ENCODE measurements around the gene EEF1AKMT4.

EEF1AKMT4 gene

DNA sequence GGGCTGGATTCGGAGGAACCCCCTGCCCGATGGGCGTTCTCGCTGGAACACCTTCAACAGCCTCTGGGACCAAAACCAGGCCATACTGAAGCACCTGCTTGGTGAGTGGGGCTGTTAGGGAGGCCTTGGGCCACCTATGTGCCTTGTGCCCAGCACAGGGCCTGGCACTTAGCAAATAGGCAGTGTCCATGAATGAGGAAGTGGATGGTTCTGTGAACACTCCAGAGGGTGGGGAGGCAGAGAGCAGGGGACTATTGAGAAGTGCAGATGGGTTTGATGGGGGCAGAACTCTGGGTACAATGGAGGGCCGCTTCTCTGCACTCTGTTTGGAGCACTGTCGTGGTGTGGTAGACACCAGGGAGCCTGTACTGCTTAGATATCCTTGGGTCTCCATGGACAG, 27.9 kb downstream of the EEF1AKMT4 start:
- H3K27ac ChIP-seq: no peak overlapping the region
- TF ChIP-seq ZFX (IDR thresholded peaks at IDR 0.05; ENCODE audit: borderline replicate concordance): no peak
- TF ChIP-seq, protein P1, sequence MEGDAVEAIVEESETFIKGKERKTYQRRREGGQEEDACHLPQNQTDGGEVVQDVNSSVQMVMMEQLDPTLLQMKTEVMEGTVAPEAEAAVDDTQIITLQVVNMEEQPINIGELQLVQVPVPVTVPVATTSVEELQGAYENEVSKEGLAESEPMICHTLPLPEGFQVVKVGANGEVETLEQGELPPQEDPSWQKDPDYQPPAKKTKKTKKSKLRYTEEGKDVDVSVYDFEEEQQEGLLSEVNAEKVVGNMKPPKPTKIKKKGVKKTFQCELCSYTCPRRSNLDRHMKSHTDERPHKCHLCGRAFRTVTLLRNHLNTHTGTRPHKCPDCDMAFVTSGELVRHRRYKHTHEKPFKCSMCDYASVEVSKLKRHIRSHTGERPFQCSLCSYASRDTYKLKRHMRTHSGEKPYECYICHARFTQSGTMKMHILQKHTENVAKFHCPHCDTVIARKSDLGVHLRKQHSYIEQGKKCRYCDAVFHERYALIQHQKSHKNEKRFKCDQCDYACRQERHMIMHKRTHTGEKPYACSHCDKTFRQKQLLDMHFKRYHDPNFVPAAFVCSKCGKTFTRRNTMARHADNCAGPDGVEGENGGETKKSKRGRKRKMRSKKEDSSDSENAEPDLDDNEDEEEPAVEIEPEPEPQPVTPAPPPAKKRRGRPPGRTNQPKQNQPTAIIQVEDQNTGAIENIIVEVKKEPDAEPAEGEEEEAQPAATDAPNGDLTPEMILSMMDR (IDR thresholded peaks at IDR 0.05): no peak

DNA sequence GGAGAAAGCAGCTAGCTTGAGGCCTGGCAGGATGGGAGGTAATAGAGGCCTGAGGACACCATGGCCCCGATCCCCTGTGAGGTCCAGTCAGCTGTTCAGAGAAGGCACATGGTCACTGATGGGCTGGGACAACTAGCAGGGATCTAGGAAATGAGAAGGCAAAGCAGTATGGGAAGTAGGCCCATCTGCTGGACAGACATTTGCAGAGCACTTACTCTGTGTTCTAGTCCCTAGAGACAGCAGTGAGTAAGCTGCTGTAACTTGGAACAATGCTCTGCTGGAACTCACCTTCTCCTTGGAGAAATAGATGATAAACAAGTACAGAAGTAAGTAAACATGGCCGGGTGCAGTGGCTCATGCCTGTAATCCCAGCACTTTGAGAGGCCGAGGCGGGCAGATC, 33.5 kb downstream of the EEF1AKMT4 start:
- H3K27ac ChIP-seq: no peak overlapping the region
- no peak for TF ChIP-seq ZFX (IDR thresholded peaks at IDR 0.05; ENCODE audit: borderline replicate concordance)
- TF ChIP-seq, protein P1 (IDR thresholded peaks at IDR 0.05): no peak

DNA sequence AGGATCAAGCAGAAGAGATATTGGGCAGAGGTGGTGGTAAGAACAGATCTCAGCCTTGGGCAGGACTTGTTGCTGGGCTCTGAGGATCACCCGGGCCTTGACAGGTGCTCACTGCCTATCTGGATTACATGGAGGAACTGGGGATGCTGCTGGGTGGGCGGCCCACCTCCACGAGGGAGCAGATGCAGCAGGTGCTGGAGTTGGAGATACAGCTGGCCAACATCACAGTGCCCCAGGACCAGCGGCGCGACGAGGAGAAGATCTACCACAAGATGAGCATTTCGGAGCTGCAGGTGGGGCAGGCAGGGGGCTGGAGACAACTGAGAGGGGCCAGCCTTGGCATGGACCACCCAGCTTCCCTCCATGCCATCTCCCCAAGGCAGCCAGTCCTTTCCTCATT, 34.2 kb downstream of the EEF1AKMT4 start:
- TF ChIP-seq, protein P1 (IDR thresholded peaks at IDR 0.05): no peak
- TF ChIP-seq ZFX (IDR thresholded peaks at IDR 0.05; ENCODE audit: borderline replicate concordance): no peak
- no peak overlapping the region for H3K27ac ChIP-seq

DNA sequence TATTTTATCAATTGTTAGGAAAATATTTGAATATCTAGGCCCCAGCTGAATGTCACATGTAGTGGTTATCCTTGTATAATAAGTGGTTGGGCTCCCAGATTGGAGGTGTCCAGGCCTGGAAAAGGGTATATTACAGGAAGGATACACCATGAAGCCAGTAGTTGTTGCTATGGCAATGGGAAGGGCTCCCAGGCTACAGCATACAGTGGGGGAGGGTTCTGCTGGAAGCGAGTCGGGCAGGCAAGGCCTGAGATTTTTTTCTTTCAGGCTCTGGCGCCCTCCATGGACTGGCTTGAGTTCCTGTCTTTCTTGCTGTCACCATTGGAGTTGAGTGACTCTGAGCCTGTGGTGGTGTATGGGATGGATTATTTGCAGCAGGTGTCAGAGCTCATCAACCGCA, 35.2 kb downstream of the EEF1AKMT4 start:
- TF ChIP-seq, protein P1 (IDR thresholded peaks at IDR 0.05): peak; percentile 69
- no peak for TF ChIP-seq ZFX (IDR thresholded peaks at IDR 0.05; ENCODE audit: borderline replicate concordance)
- H3K27ac ChIP-seq: no peak overlapping the region

DNA sequence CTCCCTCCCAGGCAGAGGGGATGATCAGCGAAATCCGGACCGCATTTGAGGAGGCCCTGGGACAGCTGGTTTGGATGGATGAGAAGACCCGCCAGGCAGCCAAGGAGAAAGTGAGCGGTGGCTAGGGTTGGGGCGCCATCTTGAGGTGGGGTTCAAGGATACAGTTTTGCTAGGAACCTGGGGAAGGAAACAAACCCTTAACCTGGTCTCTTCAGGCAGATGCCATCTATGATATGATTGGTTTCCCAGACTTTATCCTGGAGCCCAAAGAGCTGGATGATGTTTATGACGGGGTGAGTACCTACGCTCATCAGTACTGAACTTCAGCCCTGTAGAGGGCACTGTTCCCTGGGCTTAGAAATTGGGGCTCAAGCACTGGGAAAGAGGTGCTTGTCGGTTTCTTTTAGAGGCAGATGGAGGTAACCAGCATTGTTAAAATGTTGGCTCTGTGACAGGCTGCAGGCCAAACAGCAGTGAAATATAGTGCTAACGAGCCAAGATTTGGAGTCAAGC, 40.0 kb downstream of the EEF1AKMT4 start:
- TF ChIP-seq, protein P1 (IDR thresholded peaks at IDR 0.05): peak; percentile 79
- no peak for TF ChIP-seq ZFX (IDR thresholded peaks at IDR 0.05; ENCODE audit: borderline replicate concordance)
- H3K27ac ChIP-seq: no peak overlapping the region

DNA sequence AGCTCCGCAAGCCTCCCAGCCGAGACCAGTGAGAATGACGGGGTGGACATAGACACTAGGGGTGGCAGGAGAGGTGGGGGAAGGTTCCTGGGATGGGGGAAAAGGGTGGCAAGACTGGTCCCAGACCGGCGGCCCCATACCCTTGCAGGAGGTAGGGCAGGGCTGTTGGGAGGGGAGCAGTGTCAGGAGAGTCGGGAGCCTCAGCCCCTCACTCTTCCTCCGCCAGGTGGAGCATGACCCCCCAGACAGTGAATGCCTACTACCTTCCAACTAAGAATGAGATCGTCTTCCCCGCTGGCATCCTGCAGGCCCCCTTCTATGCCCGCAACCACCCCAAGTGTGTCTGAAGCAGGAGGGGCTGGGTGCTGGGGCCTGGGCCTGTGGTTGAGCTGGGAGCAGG, 40.9 kb downstream of the EEF1AKMT4 start:
- no peak for TF ChIP-seq ZFX (IDR thresholded peaks at IDR 0.05; ENCODE audit: borderline replicate concordance)
- TF ChIP-seq, protein P1 (IDR thresholded peaks at IDR 0.05): no peak

DNA sequence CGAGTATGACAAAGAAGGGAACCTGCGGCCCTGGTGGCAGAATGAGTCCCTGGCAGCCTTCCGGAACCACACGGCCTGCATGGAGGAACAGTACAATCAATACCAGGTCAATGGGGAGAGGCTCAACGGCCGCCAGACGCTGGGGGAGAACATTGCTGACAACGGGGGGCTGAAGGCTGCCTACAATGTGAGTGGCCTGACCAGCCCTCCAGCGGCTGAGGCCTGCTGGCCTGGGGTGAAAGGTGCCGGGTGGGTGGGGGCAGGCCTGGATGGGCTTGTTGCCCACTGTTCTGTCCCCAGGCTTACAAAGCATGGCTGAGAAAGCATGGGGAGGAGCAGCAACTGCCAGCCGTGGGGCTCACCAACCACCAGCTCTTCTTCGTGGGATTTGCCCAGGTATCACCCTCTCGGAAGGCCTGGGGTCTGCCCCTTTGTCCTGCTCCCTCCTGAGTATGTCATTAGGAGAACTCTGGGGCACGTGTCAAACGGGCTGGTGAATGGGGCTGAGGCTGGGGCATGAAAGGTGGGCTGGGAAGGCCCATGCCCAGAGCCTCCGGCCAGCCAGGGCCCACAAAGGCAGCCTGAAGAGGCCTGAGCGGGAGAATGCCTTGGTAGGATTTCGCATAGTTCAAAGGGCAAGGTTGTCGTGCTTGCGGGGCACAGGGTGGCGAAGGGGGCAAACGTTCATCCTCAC, 41.7 kb downstream of the EEF1AKMT4 start:
- no peak for TF ChIP-seq ZFX (IDR thresholded peaks at IDR 0.05; ENCODE audit: borderline replicate concordance)
- TF ChIP-seq, protein P1 (IDR thresholded peaks at IDR 0.05): no peak

More for the DNA sequence above, 40.9 kb downstream of the EEF1AKMT4 start:
- no peak overlapping the region for H3K27ac ChIP-seq

More for the DNA sequence above, 41.7 kb downstream of the EEF1AKMT4 start:
- no peak overlapping the region for H3K27ac ChIP-seq
